Measurements from ENCODE around the gene KCNH8.

DNA sequence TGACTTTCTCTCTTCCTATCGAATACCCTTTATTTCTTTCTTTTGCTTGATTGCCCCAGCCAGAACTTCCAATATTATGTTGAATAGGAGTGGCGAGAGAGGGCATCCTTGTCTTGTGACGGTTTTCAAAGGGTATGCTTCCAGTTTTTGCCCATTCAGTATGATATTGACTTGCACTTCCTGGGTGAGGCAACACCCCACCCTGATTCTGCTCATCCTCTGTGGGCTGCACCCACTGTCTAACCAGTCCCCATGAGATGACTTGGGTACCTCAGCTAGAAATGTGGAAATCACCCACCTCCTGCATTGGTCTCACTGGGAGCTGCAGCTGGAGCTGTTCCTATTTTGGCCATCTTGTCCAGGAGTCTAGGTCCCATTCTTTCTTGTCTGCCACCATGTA is 44.8 kb upstream of the KCNH8 start:
- no peak for TF ChIP-seq CTCF (conservative IDR thresholded peaks at IDR 0.05; ENCODE audit: low read length)
- no peak for TF ChIP-seq EZH2phosphoT487 (IDR thresholded peaks at IDR 0.05; ENCODE audit: borderline replicate concordance, low read depth, low read length)

Measured in OCI-LY7 (cell line).